ENCODE results near the gene DNHD1.

Gene DNHD1, protein sequence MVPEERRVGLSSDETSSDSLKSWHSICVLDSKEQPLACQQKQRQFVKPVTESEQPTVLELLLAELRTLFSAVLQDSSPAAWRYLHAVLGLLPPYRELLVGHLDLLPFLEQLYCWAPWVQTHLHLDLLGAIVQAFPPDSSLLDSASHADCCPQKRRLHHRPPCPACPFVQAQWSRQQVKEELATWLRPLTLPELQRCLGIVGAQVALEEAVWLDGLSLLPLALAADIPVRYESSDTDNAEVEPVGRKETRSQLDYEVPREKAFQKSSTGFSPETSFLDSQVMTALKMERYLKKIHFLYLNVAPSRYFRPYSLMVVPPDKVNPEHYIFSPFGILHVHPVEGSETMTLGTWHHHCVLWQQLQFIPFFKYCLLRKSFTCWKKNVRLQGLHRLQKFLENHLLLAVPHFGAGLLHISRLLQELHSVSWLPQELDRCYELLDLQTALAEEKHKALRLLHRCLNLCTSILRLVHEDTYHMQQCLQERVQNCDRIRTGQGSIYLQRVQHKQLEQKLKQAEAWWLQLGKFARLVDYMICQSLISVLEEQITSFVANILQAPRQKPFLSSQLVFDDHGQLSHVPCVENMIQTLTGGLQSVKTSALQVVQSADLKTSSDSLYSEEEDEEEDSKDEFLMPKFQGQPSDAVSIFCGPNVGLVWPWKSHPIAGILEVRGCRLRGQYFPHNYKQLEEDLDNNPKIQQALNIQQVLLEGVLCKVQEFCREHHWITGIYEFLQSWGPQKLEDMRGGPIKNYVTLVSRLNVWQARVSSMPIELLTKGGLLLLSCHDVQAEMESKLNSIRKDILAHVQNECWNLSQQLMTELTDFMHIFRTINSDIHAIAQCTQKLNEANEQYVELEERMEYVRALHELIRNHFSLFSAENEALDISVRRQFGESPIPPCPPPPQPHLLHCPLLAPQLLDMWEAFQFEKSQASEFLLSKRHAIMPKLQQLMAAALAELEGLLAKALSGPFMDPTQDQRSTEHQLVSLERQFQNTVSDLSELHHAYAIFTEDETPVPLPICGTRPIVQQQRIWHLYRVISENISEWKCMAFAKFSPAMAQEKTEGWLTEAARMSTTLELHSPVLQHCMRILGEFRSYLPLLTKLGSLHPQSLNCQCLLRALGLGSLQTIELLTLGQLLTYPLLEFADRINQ (N-terminal part only)

GRCh38 chr11:6497069-6497839, at the start of gene DNHD1:
TSS of gene DNHD1 (plus strand) at chr11:6497280. CDS start at chr11:6498216, 936 bp downstream.
- no peak for DNase-seq

- no peak for DNase-seq
Measured at GRCh38 chr11:6448574-6448973, 48.5 kb upstream of the DNHD1 start.

DNA sequence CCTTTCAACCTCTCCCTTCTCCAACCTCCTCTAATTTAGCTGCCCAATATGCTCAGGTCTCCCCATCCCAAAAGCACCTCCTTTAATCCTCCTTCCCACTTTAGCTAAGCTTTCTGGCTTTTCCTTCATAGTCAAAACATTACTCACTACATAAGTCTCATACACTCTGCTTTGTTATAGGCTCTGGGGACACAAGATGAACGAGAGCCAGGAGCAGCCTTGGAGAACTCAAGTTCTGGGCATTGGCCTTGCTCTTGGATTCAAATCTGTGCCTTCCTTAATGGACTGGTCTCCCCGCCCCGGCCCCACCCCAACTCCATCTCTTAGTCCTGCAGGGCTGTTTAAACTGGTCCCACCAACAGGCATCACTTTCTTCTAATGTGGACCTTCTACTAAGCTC, 44.9 kb upstream of the DNHD1 start:
- no peak for DNase-seq

- no peak for DNase-seq
Measured at GRCh38 chr11:6453152-6453551, 43.9 kb upstream of the DNHD1 start.

DNA sequence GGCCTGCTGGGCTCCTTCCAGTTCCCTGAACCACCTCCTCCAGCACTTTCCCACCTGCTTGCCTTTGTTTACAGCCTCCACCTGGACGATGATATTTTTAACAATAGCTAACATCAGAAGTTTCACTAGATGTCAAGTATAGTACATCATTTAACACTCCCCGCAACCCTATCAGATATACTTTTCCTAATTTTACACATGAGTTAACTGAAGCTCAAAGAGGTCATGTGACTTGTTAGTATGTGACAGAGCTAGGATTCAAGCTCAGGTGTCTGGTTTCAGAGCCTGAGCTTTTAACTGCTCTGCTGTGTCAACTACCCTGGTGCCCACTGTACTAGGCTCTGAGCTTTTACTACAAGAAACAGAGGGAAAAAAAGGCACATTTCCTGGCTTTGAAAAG, 42.0 kb upstream of the DNHD1 start:
- DNase-seq, result peak; percentile 68 to 77

DNA sequence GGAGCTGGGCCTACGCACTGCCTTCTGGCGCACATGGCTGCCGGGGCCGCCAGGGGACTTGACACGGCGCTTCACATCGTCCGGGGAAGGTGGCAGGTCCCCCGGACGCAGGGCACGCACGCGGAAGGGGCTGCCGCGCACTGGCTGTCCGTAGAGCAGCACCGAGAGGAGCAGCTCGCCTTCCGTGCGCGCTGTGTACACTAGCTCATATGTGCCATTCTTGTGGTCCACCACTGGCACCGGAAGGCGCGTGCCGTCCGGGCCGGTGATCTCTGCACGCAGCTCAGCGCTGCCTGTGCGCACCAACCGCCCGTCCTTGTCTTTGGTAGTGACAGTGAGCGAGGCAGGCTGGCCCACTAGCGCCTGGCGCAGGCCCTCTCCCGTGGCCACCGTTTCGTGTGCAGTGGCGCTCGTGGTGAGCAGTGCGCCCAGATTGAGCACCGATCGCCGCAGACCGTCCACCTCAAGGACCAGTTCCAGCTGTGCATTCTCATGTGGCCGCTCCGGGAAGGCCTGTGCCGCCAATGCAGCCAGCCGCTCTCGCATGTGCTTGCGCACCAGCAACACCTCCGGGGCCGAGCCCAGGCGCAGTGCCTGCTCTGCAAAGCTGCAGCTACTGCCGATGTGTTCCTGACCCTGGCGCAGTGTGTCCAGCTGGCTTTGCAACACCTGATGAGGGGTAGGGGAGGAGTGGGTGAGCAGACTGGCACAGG, 40.6 kb upstream of the DNHD1 start:
- DNase-seq, result no peak

- DNase-seq, result no peak
Measured at GRCh38 chr11:6457581-6458320, 39.3 kb upstream of the DNHD1 start.

DNA sequence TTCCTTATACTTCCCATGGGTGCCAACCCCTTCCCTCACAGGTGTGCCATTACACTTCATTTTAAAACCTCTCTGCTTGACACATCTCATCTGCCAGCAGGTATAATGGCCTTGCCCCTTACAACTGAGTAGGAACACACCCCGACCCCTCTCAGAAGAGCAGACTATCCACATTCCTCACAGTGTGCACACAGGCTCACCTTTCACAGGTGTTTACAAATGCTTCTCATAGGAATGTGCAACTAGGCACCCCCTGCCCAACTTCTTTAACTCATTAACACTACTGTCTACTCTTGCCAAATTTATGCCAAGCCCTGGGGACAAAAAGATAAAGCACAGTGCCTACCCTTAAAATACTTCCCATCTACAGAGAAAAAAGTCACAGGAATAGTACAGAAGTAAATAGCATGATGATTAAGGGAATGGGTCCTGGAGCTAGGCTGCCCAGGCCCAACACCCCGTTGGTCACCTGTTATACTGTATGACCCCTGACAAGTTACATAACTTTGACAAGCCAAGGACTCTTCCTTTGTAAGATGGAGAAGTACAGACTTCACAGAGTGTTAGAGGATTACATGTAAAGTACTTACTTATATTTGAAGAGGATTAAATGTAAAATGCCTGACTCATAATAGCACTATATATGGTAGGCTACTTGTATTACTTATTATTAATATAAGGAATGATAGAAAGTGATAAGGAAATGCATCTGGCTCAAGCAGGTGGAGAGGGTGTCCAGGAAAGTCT, 38.6 kb upstream of the DNHD1 start:
- no peak for DNase-seq

- DNase-seq, result no peak
Measured at GRCh38 chr11:6459099-6459450, 38.0 kb upstream of the DNHD1 start.

GRCh38 chr11:6468712-6469495, 28.2 kb upstream of the DNHD1 start:
- peak; percentile 85 for DNase-seq

DNA sequence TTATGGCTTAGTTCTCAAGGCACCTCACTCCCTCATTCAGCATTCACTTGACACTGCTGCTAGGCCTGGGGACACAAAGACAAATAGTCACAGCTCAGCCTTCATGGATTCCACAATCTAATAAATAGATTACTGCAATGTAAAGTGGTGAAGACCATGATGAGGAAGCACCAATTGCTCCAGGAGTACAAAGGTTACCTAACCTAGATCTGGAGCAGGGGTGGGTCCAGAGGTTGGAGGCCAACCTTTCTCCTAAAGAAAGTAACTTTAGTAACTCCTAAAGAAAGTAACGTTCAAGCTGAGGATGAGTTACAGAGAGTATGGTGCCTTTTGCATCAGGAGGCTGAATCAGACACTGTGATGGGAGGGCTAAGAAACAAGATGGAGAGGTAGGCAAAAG, 27.5 kb upstream of the DNHD1 start:
- no peak for DNase-seq

GRCh38 chr11:6472934-6473333, 24.1 kb upstream of the DNHD1 start:
- no peak for DNase-seq

- peak; percentile 85 to 90 for DNase-seq
Measured at GRCh38 chr11:6473451-6474412, 23.3 kb upstream of the DNHD1 start, which contains the start of gene TRIM3. TSS of gene TRIM3 (minus strand) at chr11:6473941. CDS start at chr11:6465695, 8,246 bp downstream.

DNA sequence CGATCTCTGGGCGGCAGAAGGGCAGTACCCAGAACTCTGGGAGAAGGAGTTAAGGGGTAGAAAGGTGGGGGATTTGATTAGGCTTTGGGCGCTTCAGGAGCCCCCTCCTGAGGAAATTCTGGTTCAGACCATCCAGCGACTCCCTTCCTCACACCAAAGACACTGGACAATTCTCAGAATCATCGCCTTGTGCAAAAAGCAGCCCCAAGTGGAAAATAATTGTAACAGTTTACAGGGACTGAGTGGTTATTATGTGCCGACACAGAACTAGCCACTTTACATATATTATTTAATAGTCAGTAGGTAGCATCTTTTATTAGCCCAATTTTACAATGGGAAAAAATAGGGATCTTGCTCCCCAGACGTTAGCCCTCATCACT, 22.7 kb upstream of the DNHD1 start:
- DNase-seq, result no peak

DNA sequence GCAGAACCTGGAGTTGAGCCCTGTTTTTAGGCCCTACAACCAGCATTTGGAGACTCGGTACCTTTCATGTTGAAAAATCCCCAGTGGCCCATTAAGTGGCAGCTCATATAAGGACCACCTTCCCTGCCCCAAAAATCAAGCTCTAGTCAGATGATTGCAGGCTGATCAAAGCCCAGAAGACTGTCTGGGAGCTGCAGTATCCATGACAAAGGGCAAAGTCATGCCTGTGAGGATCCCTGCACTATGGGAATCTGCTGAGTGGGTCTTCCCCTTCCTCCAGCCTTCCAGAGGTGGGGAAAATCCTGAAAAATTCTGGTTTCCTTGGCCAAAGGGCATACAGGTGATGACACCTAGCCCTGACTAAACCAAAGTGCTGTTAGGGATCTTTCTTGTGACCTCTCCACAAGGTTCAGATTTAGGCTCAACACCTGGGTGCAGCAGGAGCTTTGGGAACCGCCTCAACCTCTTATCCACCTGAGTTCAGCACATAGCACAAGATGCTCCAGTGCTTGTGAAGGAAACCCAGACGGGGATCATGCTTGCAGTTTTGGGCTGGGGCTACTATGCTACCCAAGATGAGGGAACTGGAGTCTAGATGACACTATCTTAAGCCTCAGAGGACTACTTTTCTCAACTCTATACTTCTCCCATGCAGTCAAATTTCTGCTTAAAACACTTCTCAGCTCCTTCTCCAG, 22.1 kb upstream of the DNHD1 start:
- DNase-seq, result no peak

DNA sequence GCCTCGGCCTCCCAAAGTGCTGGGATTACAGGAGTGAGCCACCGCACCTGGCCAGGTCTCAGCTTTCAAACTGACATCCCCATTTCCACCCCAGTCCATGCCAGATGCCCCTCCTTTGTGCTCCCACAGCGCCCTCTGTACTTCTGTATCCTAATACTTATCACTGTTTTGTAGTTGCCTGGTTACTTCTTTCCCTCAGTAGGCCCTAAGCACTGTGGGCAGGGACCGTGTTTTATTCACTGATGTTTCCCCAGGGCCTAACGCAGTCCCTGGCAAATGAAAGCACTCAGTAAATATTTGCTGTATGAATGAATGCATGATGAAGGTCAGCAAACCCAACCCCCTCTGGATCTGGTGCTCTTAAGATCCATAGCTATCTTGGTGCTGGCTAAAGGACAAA, 21.1 kb upstream of the DNHD1 start:
- DNase-seq, result no peak

DNA sequence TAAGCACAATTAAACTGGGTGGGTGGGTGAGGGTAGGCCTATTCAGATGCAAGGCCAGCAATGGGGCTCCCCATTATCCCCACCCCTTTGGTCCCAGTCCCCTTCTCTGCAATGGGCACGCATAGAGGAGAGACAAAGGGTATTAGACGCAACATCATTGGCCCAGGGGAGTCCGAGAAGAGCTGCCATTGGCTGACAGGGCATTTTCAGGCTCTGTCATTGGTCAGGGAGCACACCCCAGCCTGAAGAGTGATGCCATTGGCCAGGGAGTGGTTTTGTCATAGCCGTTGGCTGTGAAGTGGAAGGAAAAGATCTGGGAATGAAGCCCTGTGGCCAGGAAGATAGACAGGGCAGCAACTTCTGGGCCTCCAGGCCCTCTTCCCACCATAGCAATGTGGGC, 20.5 kb upstream of the DNHD1 start:
- DNase-seq, result no peak

Measured in NCI-H187 (cell line).